HEK293 (cell line): ENCODE data around the gene DRC7.

ENCODE experiments used
- CTCF ChIA-PET: fragments of 350-600 bp; formaldehyde crosslinking; extraction: SDS; loops from one replicate; lab custom pipeline; 2021; ENCODE audit warnings: antibody characterized with exemption; lab: Yijun Ruan, JAX
- POLR2A ChIA-PET: fragments of 300-600 bp; formaldehyde crosslinking; extraction: SDS; loops from one replicate; lab custom pipeline; 2020; ENCODE audit warnings: antibody characterized with exemption, inconsistent platforms; lab: Yijun Ruan, JAX
- H3K27ac ChIP-seq: fragments of 200-500 bp; sonication (Bioruptor generic); 2 replicates; pipeline ENCODE4 v1.5.1; 2014; ENCODE audit warnings: low read depth, low read length, control low read depth, inconsistent platforms; ENCODE audit errors: extremely low read depth
- H3K36me3 ChIP-seq, 2 experiments: fragments of 200-500 bp in 1 of 2; sonication (Bioruptor generic) in 1 of 2; 1 replicate in 1 of 2; 2 replicates in 1 of 2; pipeline ENCODE4 v1.5.1; 2014 to 2017; ENCODE audit warnings: inconsistent platforms in 2 of 2, low read length in 2 of 2; ENCODE audit not compliant: control insufficient read depth in 2 of 2, insufficient read depth in 1 of 2
- H3K4me1 ChIP-seq: fragments of 200-500 bp; sonication (Bioruptor generic); 2 replicates; pipeline ENCODE4 v1.5.1; 2014; ENCODE audit warnings: mild to moderate bottlenecking, low read length, inconsistent platforms; ENCODE audit not compliant: control insufficient read depth, insufficient read depth
- H3K4me3 ChIP-seq: 2 replicates; pipeline ENCODE4 v1.5.1; 2011; ENCODE audit warnings: low read depth, mild to moderate bottlenecking, control low read depth, low read length, moderate library complexity
- H3K9me3 ChIP-seq: fragments of 200-500 bp; sonication (Bioruptor generic); 2 replicates; pipeline ENCODE4 v1.5.1; 2014; ENCODE audit warnings: low read depth, low read length, inconsistent platforms; ENCODE audit not compliant: control insufficient read depth, insufficient read depth
- PRDM1 ChIP-seq: fragments of 450-650 bp; formaldehyde crosslinking; IDR thresholded peaks from 2 replicates; pipeline ENCODE4; 2016; ENCODE audit warnings: missing biosample characterization, missing genetic modification characterization
- PRDM10 ChIP-seq: fragments of 450-650 bp; formaldehyde crosslinking; IDR thresholded peaks from 2 replicates; pipeline ENCODE4 v1.5.1; 2016; ENCODE audit warnings: missing biosample characterization, missing genetic modification characterization
- SCRT1 ChIP-seq: fragments of 450-650 bp; formaldehyde crosslinking; IDR thresholded peaks from 2 replicates; pipeline ENCODE4 v1.5.1; 2016; ENCODE audit warnings: missing biosample characterization, missing genetic modification characterization, borderline replicate concordance
- ZIC2 ChIP-seq: fragments of 450-650 bp; formaldehyde crosslinking; IDR thresholded peaks from 2 replicates; pipeline ENCODE4 v1.5.1; 2016; ENCODE audit warnings: missing biosample characterization, missing genetic modification characterization
- ZNF10 ChIP-seq: fragments of 450-650 bp; formaldehyde crosslinking; IDR thresholded peaks from 2 replicates; pipeline ENCODE4 v1.5.1; 2017; ENCODE audit warnings: missing biosample characterization, missing genetic modification characterization
- ZNF266 ChIP-seq: fragments of 450-650 bp; formaldehyde crosslinking; IDR thresholded peaks from 2 replicates; pipeline ENCODE4 v1.5.1; 2016; ENCODE audit warnings: missing biosample characterization, missing genetic modification characterization, low read depth
- ZNF391 ChIP-seq: fragments of 450-650 bp; formaldehyde crosslinking; IDR thresholded peaks from 2 replicates; pipeline ENCODE4 v1.5.1; 2016; ENCODE audit warnings: low read depth, missing biosample characterization, missing genetic modification characterization, borderline replicate concordance
- ZNF398 ChIP-seq: fragments of 450-650 bp; formaldehyde crosslinking; IDR thresholded peaks from 2 replicates; pipeline ENCODE4 v1.5.1; 2017; ENCODE audit warnings: missing biosample characterization, missing genetic modification characterization
- ZNF518A ChIP-seq: fragments of 450-650 bp; formaldehyde crosslinking; conservative IDR thresholded peaks from 2 replicates; pipeline ENCODE4 v1.5.1; 2016; ENCODE audit warnings: low read depth, missing biosample characterization, missing genetic modification characterization
- ZNF610 ChIP-seq: fragments of 450-650 bp; formaldehyde crosslinking; IDR thresholded peaks from 2 replicates; pipeline ENCODE4 v1.5.1; 2016; ENCODE audit warnings: missing biosample characterization, missing genetic modification characterization, borderline replicate concordance
- ZNF692 ChIP-seq: fragments of 450-650 bp; formaldehyde crosslinking; IDR thresholded peaks from 2 replicates; pipeline ENCODE4 v1.5.1; 2016; ENCODE audit warnings: missing biosample characterization, missing genetic modification characterization

The DRC7 gene

GRCh38 chr16:57676553-57677085 is 18.0 kb upstream of the DRC7 start:
- POLR2A ChIA-PET, result interaction anchor here (0.5 kb wide), 1 partner anchor 452 kb away, joined by 3 read pairs; no protein-coding TSS in a partner anchor
- Histone ChIP-seq H3K27ac (no peak overlapping the region), H3K9me3 (no peaks in the 10 kb centered on the region), H3K4me1 (no peaks in the 10 kb centered on the region), H3K36me3 (no peaks in the 10 kb centered on the region), H3K4me3 (no peak overlapping the region)
- TF ChIP-seq ZNF518A (tag by site-specific recombination) (no peak), PRDM10 (tag by site-specific recombination) (peak; percentile 58), ZNF398 (tag by site-specific recombination) (no peak), ZNF10 (tag by site-specific recombination) (no peak), ZNF266 (no peak), ZNF610 (no peak), PRDM1 (tag by site-specific recombination) (peak; percentile 74), ZNF391 (tag by site-specific recombination) (no peak), ZNF692 (tag by site-specific recombination) (0 out of 2 replicates have a peak, but pooled peaks have one; percentile 15)
- CTCF ChIA-PET, result interaction anchor here (0.7 to 1.2 kb wide), 2 partner anchors 27 to 215 kb away, joined by 3 read pairs; no protein-coding TSS in a partner anchor

DNA sequence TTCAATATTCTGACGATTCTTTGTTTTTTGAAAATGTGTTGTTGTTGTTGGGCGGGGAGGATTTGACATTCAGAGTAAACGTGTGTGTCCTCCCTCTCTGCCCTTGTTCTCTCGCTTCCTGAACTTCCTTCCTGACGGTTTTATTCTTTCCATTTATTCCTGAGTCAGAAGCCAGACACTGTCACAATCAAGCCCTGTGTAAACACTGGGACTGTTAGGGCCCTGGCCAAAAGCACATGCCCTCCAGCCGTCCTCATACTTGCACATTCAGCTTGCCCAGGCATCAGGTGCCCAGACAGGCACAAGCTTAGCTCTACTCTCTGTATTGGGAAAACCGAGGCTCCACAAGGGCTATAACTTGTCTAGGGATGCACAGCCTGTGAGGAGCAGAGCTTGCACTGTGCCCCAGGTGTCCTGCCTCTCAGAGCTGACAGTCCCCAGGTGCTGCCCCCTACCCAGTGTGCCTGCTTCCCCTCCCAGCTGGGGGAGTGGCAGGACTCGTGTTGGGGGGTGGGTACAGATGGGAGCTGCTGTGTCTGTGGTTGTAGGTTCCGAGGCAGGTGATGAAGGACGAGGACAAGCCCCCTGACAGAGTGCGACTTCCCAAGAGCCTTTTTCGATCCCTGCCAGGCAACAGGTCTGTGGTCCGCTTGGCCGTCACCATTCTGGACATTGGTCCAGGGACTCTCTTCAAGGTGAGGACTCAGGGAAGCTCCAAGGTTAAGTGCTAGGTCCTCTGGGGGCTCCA is 16.8 kb upstream of the DRC7 start:
- H3K4me3 ChIP-seq, result no peak overlapping the region
- H3K27ac ChIP-seq, result no peak overlapping the region
- ChIA-PET CTCF (interaction anchor here (1.5 kb wide), 1 partner anchor 29 kb away, joined by 5 read pairs; no protein-coding TSS in a partner anchor), POLR2A (no interaction called here)
- H3K36me3 ChIP-seq, result no peaks in the 10 kb centered on the region
- TF ChIP-seq ZIC2 (0 out of 2 replicates have a peak, but pooled peaks have one; percentile 16), SCRT1 (tag by site-specific recombination) (no peak)
- H3K4me1 ChIP-seq, result no peaks in the 10 kb centered on the region
- no peaks in the 10 kb centered on the region for H3K9me3 ChIP-seq
